ENCODE data around the gene LOXHD1.

DNA sequence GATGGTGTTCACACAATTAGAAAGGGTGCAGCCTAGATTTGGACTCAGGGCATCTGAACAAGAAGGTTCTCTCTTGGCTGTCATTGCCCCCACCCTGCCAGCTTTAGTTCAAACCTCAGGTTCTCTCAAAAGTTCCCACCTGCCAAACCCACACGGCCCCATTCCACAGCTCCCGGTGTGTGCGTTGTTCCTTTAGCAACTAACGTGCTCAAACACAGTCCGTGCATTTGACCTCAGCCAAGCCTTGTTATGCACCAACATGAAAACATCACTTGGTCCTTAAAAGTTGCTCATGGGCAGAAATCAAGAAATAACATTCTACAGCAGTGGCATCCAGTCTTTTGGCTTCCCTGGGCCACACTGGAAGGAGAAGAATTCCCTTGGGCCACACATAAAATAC is 32.0 kb downstream of the LOXHD1 start:
- TF ChIP-seq, protein P1, sequence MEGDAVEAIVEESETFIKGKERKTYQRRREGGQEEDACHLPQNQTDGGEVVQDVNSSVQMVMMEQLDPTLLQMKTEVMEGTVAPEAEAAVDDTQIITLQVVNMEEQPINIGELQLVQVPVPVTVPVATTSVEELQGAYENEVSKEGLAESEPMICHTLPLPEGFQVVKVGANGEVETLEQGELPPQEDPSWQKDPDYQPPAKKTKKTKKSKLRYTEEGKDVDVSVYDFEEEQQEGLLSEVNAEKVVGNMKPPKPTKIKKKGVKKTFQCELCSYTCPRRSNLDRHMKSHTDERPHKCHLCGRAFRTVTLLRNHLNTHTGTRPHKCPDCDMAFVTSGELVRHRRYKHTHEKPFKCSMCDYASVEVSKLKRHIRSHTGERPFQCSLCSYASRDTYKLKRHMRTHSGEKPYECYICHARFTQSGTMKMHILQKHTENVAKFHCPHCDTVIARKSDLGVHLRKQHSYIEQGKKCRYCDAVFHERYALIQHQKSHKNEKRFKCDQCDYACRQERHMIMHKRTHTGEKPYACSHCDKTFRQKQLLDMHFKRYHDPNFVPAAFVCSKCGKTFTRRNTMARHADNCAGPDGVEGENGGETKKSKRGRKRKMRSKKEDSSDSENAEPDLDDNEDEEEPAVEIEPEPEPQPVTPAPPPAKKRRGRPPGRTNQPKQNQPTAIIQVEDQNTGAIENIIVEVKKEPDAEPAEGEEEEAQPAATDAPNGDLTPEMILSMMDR (IDR thresholded peaks at IDR 0.05; ENCODE audit: low read length) = no peak
- no peak for TF ChIP-seq EZH2 (IDR thresholded peaks at IDR 0.05; ENCODE audit: borderline replicate concordance, low read length)
